ENCODE data around the gene DOCK2.

GRCh38 chr5:169656125-169656901, 19.2 kb downstream of the DOCK2 start:
- TF ChIP-seq CTCF (IDR thresholded peaks at IDR 0.05): no peak
- TF ChIP-seq POLR2AphosphoS5 (IDR thresholded peaks at IDR 0.05; ENCODE audit: low read depth, low read length): no peak
- TF ChIP-seq TAF1 (IDR thresholded peaks at IDR 0.05; ENCODE audit: borderline replicate concordance, low read depth, low read length): no peak
- no peak for TF ChIP-seq SMC3 (IDR thresholded peaks at IDR 0.05; ENCODE audit: low read depth, low read length)
- no peak for TF ChIP-seq YY1 (IDR thresholded peaks at IDR 0.05; ENCODE audit: low read depth)
- no peak for TF ChIP-seq NFIC (IDR thresholded peaks at IDR 0.05; ENCODE audit: borderline replicate concordance)
- TF ChIP-seq GATA2 (CRISPR knock-in tag; IDR thresholded peaks at IDR 0.05): no peak
- TF ChIP-seq RFX5 (IDR thresholded peaks at IDR 0.05; ENCODE audit: low read length): no peak
- no peak for TF ChIP-seq EP300 (IDR thresholded peaks at IDR 0.05; ENCODE audit: borderline replicate concordance in 1 of 2, low read depth in 1 of 2, low read length in 1 of 2)
- no peak for TF ChIP-seq CHD2 (IDR thresholded peaks at IDR 0.05; ENCODE audit: low read length, partially characterized antibody)
- TF ChIP-seq PBX3 (IDR thresholded peaks at IDR 0.05): no peak

All from SK-N-SH (cell line).